ENCODE measurements around the gene LRRC71.

LRRC71 gene

GRCh38 chr1:156973417-156973816, 53.0 kb downstream of the LRRC71 start:
- no peak for DNase-seq (ENCODE audit: low read depth)
- TF ChIP-seq CTCF (conservative IDR thresholded peaks at IDR 0.05; ENCODE audit: control insufficient read depth, insufficient read depth, low read depth, low read length) = no peak
- no peak overlapping the region for H3K4me3 ChIP-seq (ENCODE audit: control insufficient read depth, low read depth, low read length)

DNA sequence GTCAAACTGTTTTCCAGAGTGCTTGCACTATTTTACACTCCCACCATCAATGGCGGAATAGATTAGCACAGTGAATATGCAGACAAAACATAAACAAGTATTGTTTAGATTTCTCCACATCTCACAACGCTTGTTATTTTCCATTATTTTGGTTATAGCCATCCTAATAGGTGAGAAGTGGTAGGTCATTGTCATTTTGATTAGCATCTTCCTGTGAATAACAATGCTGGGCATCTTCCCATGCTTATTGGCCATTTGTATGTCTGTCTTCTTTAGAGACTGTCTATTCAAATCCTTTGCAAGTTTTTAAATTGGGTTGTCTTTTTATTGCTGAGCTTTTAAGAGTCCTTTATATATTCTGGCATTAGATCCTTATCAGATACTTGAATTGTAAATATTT, 54.7 kb downstream of the LRRC71 start:
- no peak overlapping the region for H3K4me3 ChIP-seq (ENCODE audit: control insufficient read depth, low read depth, low read length)
- no peak for DNase-seq (ENCODE audit: low read depth)
- TF ChIP-seq CTCF (conservative IDR thresholded peaks at IDR 0.05; ENCODE audit: control insufficient read depth, insufficient read depth, low read depth, low read length) = no peak

DNA sequence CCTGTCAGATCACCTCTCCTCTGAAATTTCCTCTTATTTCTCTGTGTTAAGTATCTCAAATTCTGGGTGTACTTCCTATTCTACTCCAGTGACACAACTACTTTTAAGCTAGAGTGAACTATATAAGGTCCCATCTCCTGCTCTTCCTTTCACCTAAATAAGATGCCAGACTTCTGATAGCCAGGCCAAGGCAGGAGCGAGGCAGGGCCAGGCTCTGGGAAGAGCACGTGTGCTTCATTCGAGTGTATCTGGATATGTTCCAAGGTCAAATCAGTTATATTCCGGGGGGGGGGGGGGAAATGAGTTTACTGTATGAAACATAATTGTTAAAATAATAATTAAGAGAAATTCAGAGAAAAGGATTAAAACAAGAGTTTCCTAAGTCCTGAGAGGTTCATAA, 60.1 kb downstream of the LRRC71 start:
- TF ChIP-seq CTCF (conservative IDR thresholded peaks at IDR 0.05; ENCODE audit: control insufficient read depth, insufficient read depth, low read depth, low read length) = no peak
- no peak overlapping the region for H3K4me3 ChIP-seq (ENCODE audit: control insufficient read depth, low read depth, low read length)
- DNase-seq (ENCODE audit: low read depth) = no peak
